Thyroid gland (tissue), 4 donors: ENCODE data around the gene NT5DC4. TPM values are rescaled to one million over a fixed set of nuclear protein-coding genes. Genes with fewer than 3 reads are reported as not detected.

Experiments used
- DNase-seq, 2 donors: peaks; one replicate each; pipeline ENCODE4 v3.0.0-alpha.2; 2019
- H3K27ac ChIP-seq, 3 donors: fragments of 200-600 bp; sonication (generic); 1 replicate in 2 of 3; 2 replicates in 1 of 3; pipeline ENCODE4 v1.5.1; 2016 to 2019; ENCODE audit warnings: mild to moderate bottlenecking in 1 of 3, moderate library complexity in 1 of 3
- H3K27me3 ChIP-seq: fragments of 200-600 bp; sonication (generic); one replicate; pipeline ENCODE4 v1.5.1; 2019
- H3K36me3 ChIP-seq, 2 donors: fragments of 200-600 bp; sonication (generic); one replicate each; pipeline ENCODE4 v1.5.1; 2016 to 2019
- H3K4me1 ChIP-seq, 2 donors: fragments of 200-600 bp; sonication (generic); one replicate each; pipeline ENCODE4 v1.5.1; 2017 to 2019
- H3K4me3 ChIP-seq, 3 donors: fragments of 200-600 bp; sonication (generic); replicated peaks in 1 of 3; 1 replicate in 2 of 3; 2 replicates in 1 of 3; pipeline ENCODE4 v1.5.1; 2016; ENCODE audit warnings: mild to moderate bottlenecking in 1 of 3
- H3K9me3 ChIP-seq: fragments of 200-600 bp; sonication (generic); one replicate; pipeline ENCODE4 v1.5.1; 2017
- CTCF ChIP-seq, 6 experiments: fragments of 200-600 bp in 3 of 6; fragments of 450-650 bp in 3 of 6; sonication (generic) in 3 of 6; IDR thresholded peaks; one replicate each; pipeline ENCODE4 v1.5.1; 2016 to 2019; ENCODE audit warnings: antibody characterized with exemption in 6 of 6, mild to moderate bottlenecking in 2 of 6, inconsistent platforms in 1 of 6, moderate library complexity in 1 of 6
- POLR2A ChIP-seq, 2 donors: fragments of 450-650 bp; IDR thresholded peaks; one replicate each; pipeline ENCODE4 v1.6.1; 2017; ENCODE audit warnings: antibody characterized with exemption in 2 of 2, mild to moderate bottlenecking in 2 of 2, moderate library complexity in 1 of 2
- WGBS, 2 donors: methylation state at CpG; one replicate each; pipeline ENCODE4 v1.1.5; 2017; 5-methylcytosine and 5-hydroxymethylcytosine counted together
- intact Hi-C: fragments of 100-400 bp; cut with DNase I; formaldehyde crosslinking; loops from one replicate; pipeline ENCODE4 v1.15.1; 2023
- total RNA-seq, 4 donors: library from RNA; depleted of rRNA; stranded (reverse); fragments of >200 nt; gene quantifications; one replicate each; pipeline ENCODE4 v1.2.3, GENCODE V29; 2016

NT5DC4 gene
- total RNA-seq, 4 donors from 2014 or later: not detected

GRCh38 chr2:112722816-112723546 is 2.2 kb downstream of the NT5DC4 start:
- no peak for DNase-seq
- intact Hi-C loops: loop anchor here (5.0 kb wide), 1 partner anchor 121 kb away; no protein-coding TSS in a partner anchor
- Histone ChIP-seq H3K27ac (no peak overlapping the region), H3K4me1 (peaks cover 0 to 10% of the 10 kb centered on the region in 2 donors), H3K36me3 (no peaks in the 10 kb centered on the region), H3K27me3 (no peaks in the 10 kb centered on the region), H3K4me3 (no peak overlapping the region), H3K9me3 (no peaks in the 10 kb centered on the region)
- no peak for TF ChIP-seq CTCF (IDR thresholded peaks at IDR 0.05)
- TF ChIP-seq POLR2A (IDR thresholded peaks at IDR 0.05): no peak
- 82 to 97% methylated on average over 6 to 9 of the region's 9 CpGs for WGBS, 2 donors

GRCh38 chr2:112723547-112723940 is 2.7 kb downstream of the NT5DC4 start:
- no peak overlapping the region for H3K27ac ChIP-seq
- peaks cover 0 to 16% of the 10 kb centered on the region in 2 donors for H3K4me1 ChIP-seq
- no peaks in the 10 kb centered on the region for H3K36me3 ChIP-seq
- H3K4me3 ChIP-seq: no peak overlapping the region
- no peak for DNase-seq
- H3K9me3 ChIP-seq: no peaks in the 10 kb centered on the region
- no peaks in the 10 kb centered on the region for H3K27me3 ChIP-seq
- intact Hi-C loops: loop anchor here (5.0 kb wide), 1 partner anchor 121 kb away; no protein-coding TSS in a partner anchor
- WGBS, 2 donors: 91 to 98% methylated on average over 4 to 6 of the region's 6 CpGs
- TF ChIP-seq CTCF (IDR thresholded peaks at IDR 0.05): no peak
- TF ChIP-seq POLR2A (IDR thresholded peaks at IDR 0.05): no peak

- no peaks in the 10 kb centered on the region for H3K9me3 ChIP-seq
- DNase-seq: no peak
- 96 to 100% methylated on average over 7 to 8 of the region's 8 CpGs for WGBS, 2 donors
- intact Hi-C loops: loop anchor here (5.0 kb wide), 1 partner anchor 122 kb away; no protein-coding TSS in a partner anchor
- no peak overlapping the region for H3K4me3 ChIP-seq
- no peak overlapping the region for H3K27ac ChIP-seq
- TF ChIP-seq POLR2A (IDR thresholded peaks at IDR 0.05) (no peak), CTCF (IDR thresholded peaks at IDR 0.05) (no peak)
- no peaks in the 10 kb centered on the region for H3K36me3 ChIP-seq
- H3K4me1 ChIP-seq: peaks cover 0 to 20% of the 10 kb centered on the region in 2 donors
- H3K27me3 ChIP-seq: no peaks in the 10 kb centered on the region
Observed at GRCh38 chr2:112723995-112724394, 3.2 kb downstream of the NT5DC4 start.

GRCh38 chr2:112724591-112725525 is 4.0 kb downstream of the NT5DC4 start:
- Histone ChIP-seq H3K4me3 (no peak overlapping the region), H3K27me3 (no peaks in the 10 kb centered on the region), H3K27ac (no peak overlapping the region), H3K4me1 (peaks cover 0 to 21% of the 10 kb centered on the region in 2 donors), H3K9me3 (no peaks in the 10 kb centered on the region), H3K36me3 (no peaks in the 10 kb centered on the region)
- no peak for DNase-seq
- intact Hi-C loops: loop anchor here (5.0 kb wide), 2 partner anchors 98 to 123 kb away; no protein-coding TSS in a partner anchor
- WGBS, 2 donors: 83 to 85% methylated on average over 16 to 21 of the region's 21 CpGs
- no peak for TF ChIP-seq POLR2A (IDR thresholded peaks at IDR 0.05)
- no peak for TF ChIP-seq CTCF (IDR thresholded peaks at IDR 0.05)
